ENCODE measurements around the gene NFIC.
"Not testable (repeated sequence)": the region's sequence is repeated elsewhere in the genome, so short reads cannot be mapped to it uniquely, and the experiment has no call there.

NFIC gene

GRCh38 chr19:3373971-3374368 is 7.6 kb downstream of the NFIC start:
- DNase-seq (ENCODE audit: low spot score) = no peak

DNA sequence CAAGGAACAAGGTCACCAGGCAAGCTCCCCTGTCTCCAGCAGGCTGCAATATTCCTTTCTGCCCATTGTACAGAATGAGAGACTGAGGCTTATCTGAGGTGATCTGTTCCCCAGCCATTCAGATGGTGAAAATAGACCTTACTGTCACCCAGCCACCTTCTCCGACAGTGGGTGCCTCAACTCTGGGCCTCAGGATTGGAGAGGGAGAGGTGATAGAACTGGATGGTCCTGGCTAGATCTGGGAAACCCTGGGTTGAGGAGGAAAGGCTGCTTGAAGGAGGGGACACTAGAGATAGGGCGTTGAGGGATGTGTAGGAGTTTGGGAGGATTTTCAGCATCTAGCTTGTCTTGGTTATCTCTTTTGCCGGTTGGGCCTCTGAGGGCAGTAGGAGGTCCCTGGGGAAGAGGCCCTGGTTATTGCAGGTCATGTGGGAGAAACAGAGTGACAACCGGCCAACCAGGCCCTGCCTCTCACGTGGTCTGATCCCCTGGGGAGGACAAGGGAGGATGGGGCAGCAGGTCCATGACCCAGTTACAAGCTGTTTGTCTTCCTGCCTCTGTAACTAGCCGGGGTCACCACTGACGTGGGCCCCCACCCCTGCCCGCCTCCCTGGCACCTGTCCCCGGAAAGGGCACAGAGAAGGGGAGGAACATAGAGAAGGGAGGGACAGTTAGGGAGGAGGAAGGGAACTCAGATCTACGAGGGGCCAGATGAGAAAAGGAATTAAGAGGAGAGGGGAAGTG is 8.2 kb downstream of the NFIC start:
- no peak for DNase-seq (ENCODE audit: low spot score)

GRCh38 chr19:3375221-3376090 is 9.1 kb downstream of the NFIC start:
- DNase-seq (ENCODE audit: low spot score) = no peak

GRCh38 chr19:3376091-3376455 is 9.7 kb downstream of the NFIC start:
- DNase-seq (ENCODE audit: low spot score) = not testable (repeated sequence)

GRCh38 chr19:3378352-3379150 is 12.2 kb downstream of the NFIC start:
- no peak for DNase-seq (ENCODE audit: low spot score)

DNA sequence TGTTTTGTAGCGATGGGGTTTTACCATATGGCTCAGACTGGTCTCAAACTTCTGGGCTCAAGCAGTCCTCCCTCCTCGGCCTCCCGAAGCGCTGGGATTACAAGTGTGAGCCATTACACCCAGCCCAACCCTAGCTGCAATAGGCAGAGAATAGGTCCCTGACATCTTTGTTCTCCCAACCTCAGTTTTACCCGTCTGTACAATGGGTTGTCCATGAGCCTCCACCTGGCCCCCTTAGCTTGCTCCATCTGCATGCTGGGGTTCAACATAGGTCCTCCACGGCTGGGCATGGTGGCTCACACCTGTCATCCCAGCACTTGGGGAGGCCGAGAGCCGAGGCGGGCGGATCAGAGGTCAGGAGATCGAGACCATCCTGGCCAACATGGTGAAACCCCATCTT is 14.4 kb downstream of the NFIC start:
- DNase-seq (ENCODE audit: low spot score) = no peak

GRCh38 chr19:3381701-3382372 is 15.5 kb downstream of the NFIC start:
- DNase-seq (ENCODE audit: low spot score) = no peak

GRCh38 chr19:3382460-3383100 is 16.2 kb downstream of the NFIC start:
- DNase-seq (ENCODE audit: low spot score) = no peak

DNA sequence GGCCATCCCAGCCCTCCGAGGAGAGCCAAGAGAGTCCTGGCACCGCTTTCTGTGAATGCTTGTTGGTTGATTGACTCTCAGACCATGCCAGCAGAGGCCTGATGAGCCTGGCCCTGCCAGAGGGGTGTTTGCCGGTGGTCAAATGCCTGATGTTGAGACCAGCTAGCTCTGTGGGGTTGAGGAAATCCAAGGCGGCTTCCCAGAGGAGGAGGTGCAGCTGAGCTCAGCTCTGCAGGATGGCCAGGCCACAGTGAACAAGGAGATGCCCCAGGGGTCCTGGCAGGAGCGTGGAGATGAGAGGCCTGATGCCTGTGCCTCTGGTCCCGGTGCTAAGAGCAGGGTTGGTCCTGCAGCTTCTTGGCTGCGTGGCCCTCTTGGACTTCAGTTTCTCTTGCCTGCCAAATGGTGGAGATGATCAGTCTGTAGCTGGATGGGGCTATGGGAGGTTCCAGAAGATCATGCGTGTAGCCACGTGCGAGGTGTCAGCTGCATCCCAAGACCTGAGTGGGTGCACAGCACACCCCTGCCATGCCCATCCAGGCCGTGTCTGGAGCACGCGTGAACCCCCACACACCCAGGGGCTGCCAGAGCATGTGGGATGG is 16.8 kb downstream of the NFIC start:
- DNase-seq (ENCODE audit: low spot score) = no peak

- no peak for DNase-seq (ENCODE audit: low spot score)
These were observed 20.3 kb downstream of the NFIC start for GRCh38 chr19:3386447-3387234.

GRCh38 chr19:3387645-3388589 is 21.5 kb downstream of the NFIC start:
- no peak for DNase-seq (ENCODE audit: low spot score)

GRCh38 chr19:3389446-3389778 is 23.0 kb downstream of the NFIC start:
- DNase-seq (ENCODE audit: low spot score) = no peak

DNA sequence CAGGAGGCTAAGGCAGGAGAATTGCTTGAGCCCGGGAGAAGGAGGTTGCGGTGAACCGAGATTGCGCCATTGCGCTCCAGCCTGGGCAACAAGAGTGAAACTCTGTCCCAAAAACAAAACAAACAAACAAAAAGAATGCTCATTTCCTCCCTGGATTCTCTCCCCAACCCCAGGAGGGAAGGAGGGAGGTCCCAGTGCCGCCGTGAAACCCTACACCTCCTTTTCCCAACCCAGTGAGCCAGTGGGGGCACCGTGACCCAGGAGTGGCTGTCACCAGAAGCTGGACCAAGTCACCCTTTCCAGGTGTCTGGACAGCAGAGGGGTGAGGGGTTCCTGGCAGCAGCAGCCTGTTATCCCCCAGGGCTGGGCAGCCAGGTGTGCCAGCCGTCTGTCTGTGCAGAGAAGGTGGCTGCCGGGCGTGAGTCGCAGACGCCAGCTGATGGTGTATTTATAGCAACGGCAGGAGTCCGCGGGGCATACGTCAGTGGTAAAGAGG is 23.5 kb downstream of the NFIC start:
- no peak for DNase-seq (ENCODE audit: low spot score)

DNA sequence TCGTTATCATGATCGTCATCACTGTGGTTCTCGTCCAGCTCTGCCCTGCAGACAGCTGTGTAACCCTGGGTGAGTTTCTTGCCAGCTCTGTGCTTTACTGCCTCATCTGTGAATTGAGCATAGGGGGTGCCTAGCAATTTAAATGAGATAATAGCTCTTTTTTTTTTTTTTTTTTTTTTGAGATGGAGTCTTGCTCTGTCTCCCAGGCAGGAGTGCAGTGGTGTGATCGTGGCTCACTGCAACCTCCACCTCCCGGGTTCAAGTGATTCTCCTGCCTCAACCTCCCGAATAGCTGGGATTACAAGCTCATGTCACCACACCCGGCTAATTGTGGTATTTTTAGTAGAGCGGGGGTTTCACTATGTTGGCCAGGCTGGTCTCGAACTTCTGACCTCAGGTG is 25.5 kb downstream of the NFIC start:
- DNase-seq (ENCODE audit: low spot score) = not testable (repeated sequence)

- DNase-seq (ENCODE audit: low spot score) = no peak
These were observed 26.1 kb downstream of the NFIC start for GRCh38 chr19:3392480-3392879.

- no peak for DNase-seq (ENCODE audit: low spot score)
These were observed 30.5 kb downstream of the NFIC start for GRCh38 chr19:3396881-3397265.

- DNase-seq (ENCODE audit: low spot score) = no peak
These were observed 31.1 kb downstream of the NFIC start for GRCh38 chr19:3397266-3398022.
